ENCODE results near the gene B3GALT6.

Gene B3GALT6

GRCh38 chr1:1233567-1233892 is 1.5 kb downstream of the B3GALT6 start:
- ChIA-PET POLR2A (no interaction called here), CTCF (no interaction called here)
- H3K4me3 ChIP-seq (ENCODE audit: low read depth, low read length): no peak overlapping the region
- TF ChIP-seq OVOL3 (tag by site-specific recombination; IDR thresholded peaks at IDR 0.05): no peak
- TF ChIP-seq ZNF2 (tag by site-specific recombination; IDR thresholded peaks at IDR 0.05): no peak
- no peak for TF ChIP-seq ZBTB11 (tag by site-specific recombination; conservative IDR thresholded peaks at IDR 0.05; ENCODE audit: low read depth)
- no peaks in the 10 kb centered on the region for H3K9me3 ChIP-seq (ENCODE audit: control insufficient read depth, insufficient read depth, low read depth, low read length)
- peak overlapping the region; percentile 90; the same call in 1 of the 2 replicates for H3K27ac ChIP-seq (ENCODE audit: extremely low read depth, low read depth, low read length)
- no peaks in the 10 kb centered on the region; the same call in 1 of the 2 replicates for H3K4me1 ChIP-seq (ENCODE audit: control insufficient read depth, insufficient read depth, low read length)
- H3K36me3 ChIP-seq (ENCODE audit: control insufficient read depth in 2 of 2, insufficient read depth in 1 of 2, low read length in 2 of 2): peaks cover 0 to 25% of the 10 kb centered on the region in 2 experiments; a peak in 1 of 3 replicates

DNA sequence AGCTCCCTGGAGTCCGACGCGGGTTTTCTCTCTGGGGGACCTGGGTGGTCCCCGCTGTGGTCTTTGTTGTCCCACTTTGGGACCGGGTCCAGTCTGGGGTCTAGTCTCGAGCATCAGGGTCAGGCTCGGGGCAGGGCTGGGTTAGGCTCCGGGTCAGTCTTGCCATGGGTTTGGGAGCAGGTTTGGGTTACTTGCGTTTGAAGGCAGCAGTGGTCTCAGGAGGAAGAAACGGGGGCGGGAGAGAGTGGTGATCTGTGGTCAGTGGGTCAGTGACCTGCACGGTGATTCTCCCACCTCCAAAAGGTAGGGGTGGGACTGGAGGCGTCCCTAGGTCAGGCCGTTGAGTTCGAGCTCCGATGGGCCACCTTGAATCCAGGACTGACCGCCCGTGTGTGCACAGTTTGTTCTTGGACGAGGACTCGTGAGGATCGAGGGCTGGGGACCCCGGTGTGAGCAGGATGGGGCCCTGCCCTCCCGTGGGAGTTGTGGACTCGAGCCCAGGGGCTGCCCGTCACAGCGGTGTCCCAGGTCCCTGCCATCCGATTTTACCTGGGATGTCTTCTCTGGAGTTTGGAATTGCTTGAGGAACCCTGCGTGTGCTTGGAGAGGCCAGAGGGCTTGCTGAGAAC is 2.3 kb downstream of the B3GALT6 start:
- POLR2A ChIA-PET: no interaction called here
- Histone ChIP-seq H3K4me3 (ENCODE audit: low read depth, low read length) (no peak overlapping the region), H3K4me1 (ENCODE audit: control insufficient read depth, insufficient read depth, low read length) (no peaks in the 10 kb centered on the region; the same call in 1 of the 2 replicates), H3K9me3 (ENCODE audit: control insufficient read depth, insufficient read depth, low read depth, low read length) (no peaks in the 10 kb centered on the region), H3K36me3 (ENCODE audit: control insufficient read depth in 2 of 2, insufficient read depth in 1 of 2, low read length in 2 of 2) (peaks cover 0 to 18% of the 10 kb centered on the region in 2 experiments; a peak in 1 of 3 replicates), H3K27ac (ENCODE audit: extremely low read depth, low read depth, low read length) (no peak overlapping the region; the same call in 1 of the 2 replicates)
- TF ChIP-seq BCL11B (tag by site-specific recombination; IDR thresholded peaks at IDR 0.05; ENCODE audit: low read depth): peak; percentile 85
- TF ChIP-seq ZNF529 (tag by site-specific recombination; IDR thresholded peaks at IDR 0.05; ENCODE audit: insufficient replicate concordance): no peak
- no peak for TF ChIP-seq ZNF585B (tag by site-specific recombination; IDR thresholded peaks at IDR 0.05)
- no peak for TF ChIP-seq ZBTB44 (tag by site-specific recombination; IDR thresholded peaks at IDR 0.05)
- TF ChIP-seq EGR2 (tag by site-specific recombination; IDR thresholded peaks at IDR 0.05; ENCODE audit: low read depth): peak; percentile 32; the same call in 1 of the 2 replicates
- no peak for TF ChIP-seq ZNF138 (tag by site-specific recombination; IDR thresholded peaks at IDR 0.05; ENCODE audit: borderline replicate concordance)
- TF ChIP-seq ZNF791 (tag by site-specific recombination; IDR thresholded peaks at IDR 0.05): no peak
- TF ChIP-seq BCL11A (tag by site-specific recombination; IDR thresholded peaks at IDR 0.05; ENCODE audit: low read depth): peak; percentile 74
- TF ChIP-seq ZXDB (tag by site-specific recombination; IDR thresholded peaks at IDR 0.05): no peak
- 0 out of 2 replicates have a peak, but pooled peaks have one; percentile 21 for TF ChIP-seq ZNF600 (tag by site-specific recombination; IDR thresholded peaks at IDR 0.05)
- TF ChIP-seq MYNN (tag by site-specific recombination; IDR thresholded peaks at IDR 0.05; ENCODE audit: borderline replicate concordance): no peak
- TF ChIP-seq ZNF501 (tag by site-specific recombination; IDR thresholded peaks at IDR 0.05): no peak
- no peak for TF ChIP-seq ZNF155 (tag by site-specific recombination; IDR thresholded peaks at IDR 0.05)
- no peak for TF ChIP-seq ZEB2 (tag by site-specific recombination; IDR thresholded peaks at IDR 0.05)
- CTCF ChIA-PET: no interaction called here
